Adipocyte (in vitro differentiated cells): ENCODE results near the gene ITGAD.
"Not testable (repeated sequence)": the region's sequence is repeated elsewhere in the genome, so short reads cannot be mapped to it uniquely, and the experiment has no call there.

Experiments
- DNase-seq: peaks from one replicate; pipeline ENCODE4 v3.0.0-alpha.2; 2015; ENCODE audit warnings: low read depth
- H3K27me3 ChIP-seq: replicated peaks from 2 replicates; pipeline ENCODE4 v1.7.0; 2013; ENCODE audit warnings: mild to moderate bottlenecking, low read length, moderate library complexity; ENCODE audit not compliant: control insufficient read depth, insufficient read depth
- H3K36me3 ChIP-seq: 2 replicates; pipeline ENCODE4 v1.7.0; 2013; ENCODE audit warnings: low read length, mild to moderate bottlenecking, moderate library complexity; ENCODE audit not compliant: control insufficient read depth, insufficient read depth, severe bottlenecking
- H3K4me1 ChIP-seq: 2 replicates; pipeline ENCODE4 v1.7.0; 2013; ENCODE audit warnings: mild to moderate bottlenecking, low read length, moderate library complexity; ENCODE audit not compliant: control insufficient read depth, insufficient read depth
- H3K4me3 ChIP-seq: 2 replicates; pipeline ENCODE4 v1.7.0; 2013; ENCODE audit warnings: mild to moderate bottlenecking, low read length, moderate library complexity
- H3K9ac ChIP-seq: 2 replicates; pipeline ENCODE4 v1.7.0; 2013; ENCODE audit warnings: mild to moderate bottlenecking, low read length, moderate library complexity
- H3K9me3 ChIP-seq: 2 replicates; pipeline ENCODE4 v1.7.0; 2013; ENCODE audit warnings: mild to moderate bottlenecking, low read length, moderate library complexity; ENCODE audit not compliant: control insufficient read depth

The ITGAD gene

GRCh38 chr16:31410082-31410481 lies 16.9 kb downstream of the ITGAD start:
- no peaks in the 10 kb centered on the region for H3K36me3 ChIP-seq
- H3K9ac ChIP-seq, result no peak overlapping the region
- H3K4me1 ChIP-seq, result no peaks in the 10 kb centered on the region

GRCh38 chr16:31411024-31411844 lies 18.1 kb downstream of the ITGAD start:
- H3K4me3 ChIP-seq, result no peak overlapping the region
- peaks cover 5% of the 10 kb centered on the region for H3K9me3 ChIP-seq
- DNase-seq, result no peak
- H3K36me3 ChIP-seq, result no peaks in the 10 kb centered on the region
- H3K4me1 ChIP-seq, result no peaks in the 10 kb centered on the region
- H3K27me3 ChIP-seq, result peaks cover 21% of the 10 kb centered on the region
- H3K9ac ChIP-seq, result no peak overlapping the region

More at GRCh38 chr16:31410082-31410481, 16.9 kb downstream of the ITGAD start:
- no peaks in the 10 kb centered on the region for H3K9me3 ChIP-seq
- no peak overlapping the region for H3K4me3 ChIP-seq
- H3K27me3 ChIP-seq, result peaks cover 16% of the 10 kb centered on the region
- DNase-seq, result no peak

DNA sequence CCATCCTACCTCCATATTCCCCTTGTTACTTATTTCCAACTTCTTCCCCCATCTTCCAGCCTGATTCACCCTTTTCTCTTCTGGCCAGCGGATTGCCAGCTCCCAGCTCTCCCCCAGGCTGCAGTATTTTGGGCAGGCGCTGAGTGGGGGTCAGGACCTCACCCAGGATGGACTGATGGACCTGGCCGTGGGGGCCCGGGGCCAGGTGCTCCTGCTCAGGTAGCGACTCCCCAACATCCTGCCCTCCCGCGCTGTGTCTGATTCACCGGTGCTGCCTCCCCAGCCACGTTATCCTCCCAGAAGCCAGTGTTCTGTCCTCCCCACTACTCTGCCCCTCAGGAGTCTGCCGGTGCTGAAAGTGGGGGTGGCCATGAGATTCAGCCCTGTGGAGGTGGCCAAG lies 19.6 kb downstream of the ITGAD start:
- no peak overlapping the region for H3K4me3 ChIP-seq
- peaks cover 21% of the 10 kb centered on the region for H3K27me3 ChIP-seq
- peaks cover 9% of the 10 kb centered on the region for H3K9me3 ChIP-seq
- no peaks in the 10 kb centered on the region for H3K4me1 ChIP-seq
- no peak for DNase-seq
- H3K36me3 ChIP-seq, result no peaks in the 10 kb centered on the region
- no peak overlapping the region for H3K9ac ChIP-seq

DNA sequence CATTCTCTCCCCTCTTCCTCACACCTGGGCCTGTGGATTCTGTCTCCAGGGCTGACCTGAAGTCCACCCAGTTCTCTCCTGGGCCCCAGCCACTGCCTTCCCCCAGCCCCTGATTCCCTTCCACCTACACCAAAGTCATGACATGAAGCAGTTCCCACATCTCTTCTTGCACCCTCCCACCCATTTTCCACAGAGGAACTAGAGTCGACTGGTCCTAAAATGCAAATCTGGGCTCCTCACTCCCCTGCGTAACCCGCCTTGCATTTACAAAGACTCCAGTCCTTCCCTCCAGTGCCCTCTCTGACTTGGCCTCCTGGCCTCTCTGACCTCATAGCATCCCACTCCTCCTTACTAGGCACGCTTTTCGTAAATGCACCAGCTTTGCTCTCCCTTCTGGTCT lies 20.2 kb downstream of the ITGAD start:
- H3K4me1 ChIP-seq, result no peaks in the 10 kb centered on the region
- no peak for DNase-seq
- no peak overlapping the region for H3K4me3 ChIP-seq
- H3K36me3 ChIP-seq, result no peaks in the 10 kb centered on the region
- no peak overlapping the region for H3K9ac ChIP-seq
- H3K9me3 ChIP-seq, result peaks cover 9% of the 10 kb centered on the region
- peaks cover 17% of the 10 kb centered on the region for H3K27me3 ChIP-seq

GRCh38 chr16:31413943-31414342 lies 20.8 kb downstream of the ITGAD start:
- H3K9ac ChIP-seq, result no peak overlapping the region
- no peak overlapping the region for H3K4me3 ChIP-seq
- no peak for DNase-seq
- H3K36me3 ChIP-seq, result no peaks in the 10 kb centered on the region
- no peaks in the 10 kb centered on the region for H3K4me1 ChIP-seq
- peaks cover 9% of the 10 kb centered on the region for H3K9me3 ChIP-seq
- H3K27me3 ChIP-seq, result peaks cover 13% of the 10 kb centered on the region

- DNase-seq, result no peak
- H3K9me3 ChIP-seq, result peaks cover 9% of the 10 kb centered on the region
- H3K4me1 ChIP-seq, result no peaks in the 10 kb centered on the region
- no peaks in the 10 kb centered on the region for H3K36me3 ChIP-seq
- peaks cover 13% of the 10 kb centered on the region for H3K27me3 ChIP-seq
- H3K4me3 ChIP-seq, result no peak overlapping the region
- no peak overlapping the region for H3K9ac ChIP-seq
These were observed 21.6 kb downstream of the ITGAD start for GRCh38 chr16:31414706-31415105.

GRCh38 chr16:31416371-31416770 lies 23.2 kb downstream of the ITGAD start:
- no peak for DNase-seq
- Histone ChIP-seq H3K4me3 (no peak overlapping the region), H3K36me3 (no peaks in the 10 kb centered on the region), H3K9ac (no peak overlapping the region), H3K27me3 (peaks cover 13% of the 10 kb centered on the region), H3K9me3 (peaks cover 21% of the 10 kb centered on the region), H3K4me1 (no peaks in the 10 kb centered on the region)

DNA sequence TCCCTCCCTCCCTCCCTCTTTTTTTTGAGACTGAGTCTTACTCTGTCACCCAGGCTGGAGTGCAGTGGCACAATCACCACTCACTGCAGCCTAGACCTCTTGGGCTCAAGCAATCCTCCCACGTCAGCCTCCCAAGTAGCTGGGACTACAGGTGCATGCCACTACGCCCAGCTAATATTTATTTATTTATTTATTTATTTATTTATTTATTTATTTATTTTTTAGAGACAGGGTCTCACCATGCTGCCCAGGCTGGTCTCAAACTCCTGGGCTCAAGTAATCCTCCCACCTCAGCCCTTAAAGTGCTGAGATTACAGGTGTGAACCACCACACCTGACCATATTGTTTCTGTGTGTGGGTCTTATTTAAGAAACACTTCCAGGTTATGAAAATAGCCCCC lies 23.9 kb downstream of the ITGAD start:
- not testable (repeated sequence) for H3K4me1 ChIP-seq, H3K4me3 ChIP-seq, H3K36me3 ChIP-seq, H3K9ac ChIP-seq, DNase-seq
- peaks cover 18% of the 10 kb centered on the region for H3K27me3 ChIP-seq
- peaks cover 28% of the 10 kb centered on the region for H3K9me3 ChIP-seq

DNA sequence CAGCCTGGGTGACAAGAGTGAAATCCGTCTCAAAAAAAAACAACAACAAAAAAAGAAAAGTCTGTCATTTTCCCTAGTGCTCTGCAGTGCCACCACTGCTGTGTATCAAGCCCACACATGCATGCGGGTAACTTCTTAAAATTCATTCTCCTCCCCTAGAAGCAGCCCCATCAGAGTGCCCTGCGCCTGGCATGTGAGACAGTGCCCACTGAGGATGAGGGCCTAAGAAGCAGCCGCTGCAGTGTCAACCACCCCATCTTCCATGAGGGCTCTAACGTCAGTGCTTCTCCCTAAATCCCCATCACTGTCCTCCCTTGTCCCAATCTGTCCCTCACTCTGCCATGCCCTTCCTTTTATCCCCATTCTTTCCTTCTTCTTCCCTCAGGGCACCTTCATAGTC lies 24.8 kb downstream of the ITGAD start:
- Histone ChIP-seq H3K36me3 (no peaks in the 10 kb centered on the region), H3K9ac (no peak overlapping the region), H3K27me3 (peaks cover 19% of the 10 kb centered on the region), H3K4me1 (no peaks in the 10 kb centered on the region), H3K9me3 (peaks cover 34% of the 10 kb centered on the region), H3K4me3 (no peak overlapping the region)
- DNase-seq, result no peak

GRCh38 chr16:31420037-31420436 lies 26.9 kb downstream of the ITGAD start:
- H3K36me3 ChIP-seq, result no peaks in the 10 kb centered on the region
- no peak for DNase-seq
- H3K4me1 ChIP-seq, result no peaks in the 10 kb centered on the region

GRCh38 chr16:31421587-31421986 lies 28.5 kb downstream of the ITGAD start:
- Histone ChIP-seq H3K27me3 (peaks cover 25% of the 10 kb centered on the region), H3K9ac (no peak overlapping the region), H3K4me1 (no peaks in the 10 kb centered on the region), H3K36me3 (no peaks in the 10 kb centered on the region), H3K4me3 (no peak overlapping the region), H3K9me3 (peaks cover 35% of the 10 kb centered on the region)
- DNase-seq, result no peak

More at GRCh38 chr16:31420037-31420436, 26.9 kb downstream of the ITGAD start:
- Histone ChIP-seq H3K4me3 (no peak overlapping the region), H3K9me3 (peaks cover 43% of the 10 kb centered on the region), H3K27me3 (peaks cover 30% of the 10 kb centered on the region), H3K9ac (no peak overlapping the region)

GRCh38 chr16:31423241-31423640 lies 30.1 kb downstream of the ITGAD start:
- no peak overlapping the region for H3K9ac ChIP-seq
- peaks cover 4% of the 10 kb centered on the region for H3K4me1 ChIP-seq
- H3K9me3 ChIP-seq, result peaks cover 39% of the 10 kb centered on the region
- H3K36me3 ChIP-seq, result no peaks in the 10 kb centered on the region
- no peak for DNase-seq
- no peak overlapping the region for H3K4me3 ChIP-seq
- peaks cover 25% of the 10 kb centered on the region for H3K27me3 ChIP-seq
